SK-N-MC (cell line): ENCODE results near the gene AFAP1L2.
A peak's percentile ranks its signal among the peaks of the same experiment; 100 is the strongest.

ENCODE experiments used
- DNase-seq: peaks from one replicate; pipeline ENCODE4 v3.0.0-alpha.2; 2011; ENCODE audit warnings: low read depth, low spot score
- H3K27ac ChIP-seq: fragments of 200-600 bp; sonication (generic); 2 replicates; pipeline ENCODE4 v1.5.1; 2016; ENCODE audit warnings: mixed run types
- H3K36me3 ChIP-seq: fragments of 200-600 bp; sonication (generic); 2 replicates; pipeline ENCODE4 v1.6.1; 2017; ENCODE audit warnings: antibody characterized with exemption, low read length, mixed read lengths; ENCODE audit not compliant: insufficient read depth
- H3K4me3 ChIP-seq: fragments of 200-600 bp; sonication (generic); 2 replicates; pipeline ENCODE4 v1.5.1; 2016
- H3K9ac ChIP-seq: fragments of 200-600 bp; sonication (generic); 2 replicates; pipeline ENCODE4 v1.8.0; 2017; ENCODE audit warnings: mixed run types, mixed read lengths; ENCODE audit not compliant: insufficient read length
- H3K9me3 ChIP-seq: fragments of 200-600 bp; sonication (generic); 2 replicates; pipeline ENCODE4 v1.6.1; 2017; ENCODE audit warnings: low read depth, mild to moderate bottlenecking, antibody characterized with exemption, low read length, moderate library complexity, mixed read lengths
- EZH2 ChIP-seq: fragments of 200-600 bp; sonication (generic); IDR thresholded peaks from one replicate; pipeline ENCODE4 v1.6.1; 2017; ENCODE audit warnings: antibody characterized with exemption
- FOXP2 ChIP-seq: optimal IDR thresholded peaks from 2 replicates; pipeline ENCODE3; 2011; ENCODE audit warnings: mild to moderate bottlenecking, moderate library complexity; ENCODE audit not compliant: insufficient read depth; ENCODE audit errors: extremely low read length, control extremely low read depth
- POLR2AphosphoS5 ChIP-seq: IDR thresholded peaks from 2 replicates; pipeline ENCODE4 v1.6.1; 2012; ENCODE audit warnings: mild to moderate bottlenecking, low read depth, low read length, borderline replicate concordance

Gene AFAP1L2

DNA sequence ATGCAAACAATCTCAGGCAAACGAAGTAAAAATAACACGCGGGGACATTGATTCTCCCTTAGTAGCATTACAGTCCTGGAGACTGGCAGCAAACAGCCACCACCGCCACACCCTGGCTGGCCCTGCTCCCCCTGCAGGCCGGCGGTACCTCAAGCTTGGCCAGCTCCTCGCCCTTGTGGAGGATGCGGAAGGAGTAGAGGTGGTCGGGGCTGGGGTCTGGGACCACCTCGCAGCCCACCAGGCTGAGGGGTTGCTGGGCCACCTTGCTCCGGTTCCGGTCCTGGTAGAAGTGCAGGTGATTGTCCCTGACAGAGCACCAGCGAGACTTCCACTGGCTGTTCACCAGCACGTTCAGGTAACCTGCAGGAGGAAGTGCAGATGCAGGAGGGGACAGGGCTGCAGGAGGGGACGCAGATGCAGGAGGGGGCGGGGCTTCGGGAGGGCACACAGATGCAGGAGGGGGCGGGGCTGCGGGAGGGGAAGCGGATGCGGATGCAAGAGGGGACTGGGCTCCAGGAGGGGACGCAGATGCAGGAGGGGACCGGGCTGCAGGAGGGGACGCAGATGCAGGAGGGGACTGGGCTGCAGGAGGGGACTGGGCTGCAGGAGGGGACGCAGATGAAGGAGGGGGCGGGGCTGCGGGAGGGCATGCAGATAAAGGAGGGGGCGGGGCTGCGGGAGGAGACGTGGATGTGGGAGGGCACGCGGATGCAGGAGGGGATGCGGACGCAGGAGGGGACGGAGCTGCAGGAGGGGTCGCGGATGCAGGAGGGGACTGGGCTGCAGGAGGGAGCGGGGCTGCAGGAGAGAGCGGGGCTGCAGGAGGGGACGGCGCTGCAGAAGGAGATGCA lies 99.5 kb downstream of the AFAP1L2 start:
- H3K9me3 ChIP-seq = no peaks in the 10 kb centered on the region
- DNase-seq = no peak
- peak overlapping the region; percentile 40; the same call in 1 of the 2 replicates for H3K4me3 ChIP-seq
- no peak overlapping the region for H3K27ac ChIP-seq
- H3K9ac ChIP-seq = no peak overlapping the region
- no peak for TF ChIP-seq FOXP2
- H3K36me3 ChIP-seq = no peaks in the 10 kb centered on the region

DNA sequence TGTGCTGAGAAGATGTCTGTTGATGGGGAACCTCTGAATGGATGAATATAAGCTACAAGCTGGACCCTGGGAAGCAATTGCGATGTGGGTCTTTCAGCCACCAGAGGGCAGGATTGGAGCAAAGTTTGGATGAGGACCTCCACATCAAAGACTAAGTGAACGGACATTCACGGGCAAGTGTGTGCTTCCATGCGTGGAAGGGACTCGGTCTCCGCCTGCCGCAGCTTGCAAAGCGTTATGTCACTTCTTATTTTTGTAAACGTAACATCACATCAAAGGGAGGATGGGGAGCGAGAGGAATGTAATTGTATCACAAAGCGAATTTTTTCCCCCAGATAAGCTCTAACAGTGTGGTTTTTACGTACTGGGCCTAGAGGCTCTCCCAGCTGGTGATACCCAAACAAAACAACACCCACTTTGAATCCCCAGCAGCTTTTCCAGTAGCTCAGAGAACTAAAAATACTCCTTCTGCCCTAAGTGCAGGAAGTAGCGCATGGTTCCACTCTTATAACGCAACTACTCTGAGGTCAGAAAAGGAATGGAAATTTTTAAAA lies 100.2 kb downstream of the AFAP1L2 start:
- TF ChIP-seq POLR2AphosphoS5 = no peak
- no peak for TF ChIP-seq EZH2
- TF ChIP-seq FOXP2 = no peak
- Histone ChIP-seq H3K36me3 (no peaks in the 10 kb centered on the region), H3K9ac (no peak overlapping the region), H3K9me3 (no peaks in the 10 kb centered on the region), H3K4me3 (peak overlapping the region; percentile 40; the same call in 1 of the 2 replicates), H3K27ac (no peak overlapping the region)
- DNase-seq = peak; percentile 8

DNA sequence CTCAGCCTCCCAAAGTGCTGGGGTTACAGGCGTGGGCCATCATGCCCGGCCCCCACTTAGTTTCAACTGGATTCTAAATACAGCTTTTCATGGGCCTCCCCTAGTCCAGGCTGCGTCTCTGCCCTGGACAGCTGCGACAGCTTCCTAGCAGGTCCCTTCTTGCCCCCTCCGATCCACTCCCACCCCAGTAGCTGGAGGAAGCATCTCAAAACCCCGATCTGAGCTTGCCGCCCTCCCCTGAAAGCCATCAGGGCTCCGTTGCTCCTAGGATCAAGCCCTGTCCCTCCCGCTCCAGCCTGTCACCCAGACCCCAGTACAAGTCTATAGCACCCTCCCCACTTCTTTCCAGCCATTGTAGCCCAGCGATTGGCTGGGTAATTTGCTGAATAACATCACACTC lies 100.7 kb downstream of the AFAP1L2 start:
- no peak for TF ChIP-seq POLR2AphosphoS5
- no peak for TF ChIP-seq FOXP2
- no peak for TF ChIP-seq EZH2
- H3K36me3 ChIP-seq = no peaks in the 10 kb centered on the region
- H3K4me3 ChIP-seq = no peak overlapping the region
- DNase-seq = no peak
- H3K27ac ChIP-seq = no peak overlapping the region
- no peaks in the 10 kb centered on the region for H3K9me3 ChIP-seq
- no peak overlapping the region for H3K9ac ChIP-seq

DNA sequence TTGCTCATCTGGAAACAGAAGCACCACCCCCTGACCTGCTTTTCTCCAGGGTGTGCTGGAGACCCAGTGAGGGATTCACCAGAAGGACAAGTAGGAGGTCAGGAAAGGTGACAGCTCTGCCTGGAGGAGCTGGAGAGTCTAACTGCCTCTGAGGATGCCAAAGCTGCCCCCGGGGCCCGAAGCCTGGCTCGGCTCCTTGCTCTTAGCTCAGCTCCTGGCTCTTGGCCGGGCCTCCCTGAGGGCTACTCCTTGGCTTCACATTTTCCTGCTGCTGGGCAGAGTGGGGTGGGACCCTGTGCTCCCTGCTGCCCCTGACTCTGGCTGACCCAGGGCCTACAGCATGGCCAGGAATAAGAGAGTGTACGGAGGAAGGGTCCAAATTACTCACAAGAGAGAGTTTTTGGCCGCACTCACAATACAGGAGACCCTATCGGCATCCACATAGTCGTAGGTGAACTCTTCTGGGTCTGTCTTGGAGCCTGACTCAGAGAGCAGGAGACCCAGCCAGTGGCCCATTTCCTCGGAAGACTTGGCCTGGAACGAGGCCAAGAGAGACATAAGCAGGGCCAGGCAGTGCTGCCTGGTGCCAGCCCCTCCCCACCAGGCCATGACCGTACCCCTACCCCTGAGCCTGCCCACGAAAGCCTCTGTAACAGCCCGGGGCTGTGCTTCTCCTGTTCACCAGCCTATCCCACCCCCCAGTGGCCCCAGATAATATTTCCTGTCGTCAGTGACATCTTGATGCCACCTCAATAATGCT lies 102.2 kb downstream of the AFAP1L2 start:
- no peaks in the 10 kb centered on the region for H3K9me3 ChIP-seq
- H3K36me3 ChIP-seq = no peaks in the 10 kb centered on the region
- TF ChIP-seq FOXP2 = no peak
- no peak for TF ChIP-seq EZH2
- TF ChIP-seq POLR2AphosphoS5 = no peak
- DNase-seq = no peak
- no peak overlapping the region for H3K4me3 ChIP-seq
- no peak overlapping the region for H3K27ac ChIP-seq
- no peak overlapping the region for H3K9ac ChIP-seq

DNA sequence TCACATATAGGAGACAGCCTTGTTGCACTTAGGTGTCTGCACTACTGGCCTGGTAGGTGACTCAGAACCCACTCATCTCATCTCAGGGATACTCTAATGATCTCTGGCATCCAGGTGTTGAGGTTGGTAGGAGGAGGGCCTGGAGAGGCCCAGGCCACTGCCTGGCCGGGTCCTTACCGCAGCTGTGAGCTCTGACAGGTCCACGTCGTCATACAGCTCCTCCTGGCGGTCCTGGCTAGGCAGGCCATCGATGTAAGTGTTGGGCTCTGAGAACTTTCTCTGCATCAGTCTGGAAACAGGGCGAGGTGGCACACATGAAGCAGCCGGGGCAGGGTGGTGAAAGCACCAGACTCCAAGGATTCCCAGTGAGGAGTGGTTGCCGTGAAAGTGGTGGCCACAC lies 103.1 kb downstream of the AFAP1L2 start:
- Histone ChIP-seq H3K27ac (no peak overlapping the region), H3K36me3 (no peaks in the 10 kb centered on the region), H3K9me3 (no peaks in the 10 kb centered on the region), H3K9ac (no peak overlapping the region), H3K4me3 (no peak overlapping the region)
- DNase-seq = no peak
- TF ChIP-seq FOXP2 (no peak), EZH2 (no peak), POLR2AphosphoS5 (no peak)

DNA sequence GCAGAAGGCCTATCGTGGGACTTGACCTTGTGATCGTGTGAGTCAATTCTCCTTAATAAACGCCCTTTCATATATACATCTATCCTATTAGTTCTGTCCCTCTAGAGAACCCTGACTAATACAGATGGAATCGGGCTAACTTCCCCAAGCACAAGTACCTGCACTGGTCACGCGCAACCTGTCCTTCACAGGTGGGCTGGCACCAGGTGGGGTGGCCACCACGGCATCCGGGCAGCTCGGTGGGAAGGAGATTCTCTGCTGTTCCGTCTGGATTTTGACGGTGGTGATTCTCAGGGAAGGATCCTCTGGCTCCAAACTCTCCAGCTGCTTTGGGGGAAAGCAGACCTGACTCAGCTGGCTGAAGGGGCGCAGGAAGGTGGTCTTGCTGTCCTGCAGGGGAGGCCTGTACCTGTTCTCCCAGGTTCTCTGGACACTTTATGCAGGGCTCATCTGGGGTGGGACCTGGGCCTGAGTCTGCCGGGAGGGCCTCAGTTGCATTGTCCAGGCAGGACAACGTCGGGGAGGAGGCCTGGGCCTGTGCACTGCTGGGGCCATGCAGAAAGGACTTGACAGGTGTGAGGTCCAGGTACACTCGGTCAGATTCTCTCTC lies 104.2 kb downstream of the AFAP1L2 start:
- no peak for DNase-seq
- H3K36me3 ChIP-seq = no peaks in the 10 kb centered on the region
- TF ChIP-seq FOXP2 (no peak), EZH2 (no peak), POLR2AphosphoS5 (no peak)
- no peak overlapping the region for H3K27ac ChIP-seq
- H3K9me3 ChIP-seq = no peaks in the 10 kb centered on the region
- no peak overlapping the region for H3K9ac ChIP-seq
- H3K4me3 ChIP-seq = no peak overlapping the region

DNA sequence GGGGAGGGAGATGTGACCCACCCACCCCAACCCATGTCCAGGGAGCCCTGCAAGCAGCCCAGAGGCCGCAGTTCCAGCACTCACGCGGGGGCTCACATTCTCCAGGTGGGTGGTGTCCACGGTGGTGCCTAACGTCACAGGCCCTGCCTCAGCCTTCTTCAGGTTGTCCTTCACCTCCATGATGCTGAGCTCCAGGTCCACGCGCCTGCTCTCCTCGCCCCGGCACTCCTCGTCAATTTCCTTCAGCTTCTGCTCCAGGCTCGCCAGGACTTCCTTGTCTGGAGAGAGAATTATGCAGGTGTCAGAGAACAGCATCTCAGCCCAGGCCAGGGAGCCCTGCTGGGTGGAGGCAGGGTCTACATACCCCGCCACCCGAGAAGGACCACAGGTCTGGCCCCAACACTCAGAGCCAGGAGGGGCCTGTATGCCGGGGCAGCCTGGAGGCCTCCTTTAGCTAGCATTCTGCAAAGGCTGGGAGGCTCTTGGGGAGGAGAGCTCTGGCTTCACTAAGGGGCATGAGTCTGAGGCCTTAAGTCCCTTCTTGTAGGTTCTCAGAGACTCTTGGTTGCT lies 107.1 kb downstream of the AFAP1L2 start:
- Histone ChIP-seq H3K36me3 (no peaks in the 10 kb centered on the region), H3K9me3 (no peaks in the 10 kb centered on the region), H3K9ac (no peak overlapping the region), H3K4me3 (no peak overlapping the region), H3K27ac (no peak overlapping the region)
- TF ChIP-seq FOXP2 = no peak
- TF ChIP-seq EZH2 = no peak
- TF ChIP-seq POLR2AphosphoS5 = no peak
- DNase-seq = no peak

DNA sequence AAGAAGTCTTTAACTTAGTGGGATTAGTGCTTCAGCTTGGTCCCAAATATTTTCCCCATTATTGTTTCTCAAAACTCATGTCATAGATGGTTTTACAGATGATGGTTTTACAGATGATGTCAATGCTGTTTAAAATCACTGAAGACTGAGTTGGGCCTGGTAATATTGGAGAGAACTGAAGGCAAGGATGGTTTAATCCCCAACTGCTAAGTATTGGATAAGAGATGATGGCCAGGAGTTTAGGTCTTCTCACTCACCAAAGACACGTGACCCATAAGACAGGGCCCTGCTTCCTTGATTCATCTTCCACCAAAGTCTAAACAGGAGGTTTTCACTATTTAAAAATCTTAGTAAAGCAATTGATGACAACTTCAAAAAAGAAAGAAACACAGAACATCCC lies 108.9 kb downstream of the AFAP1L2 start:
- no peak for TF ChIP-seq FOXP2
- no peak overlapping the region for H3K9ac ChIP-seq
- no peaks in the 10 kb centered on the region for H3K9me3 ChIP-seq
- H3K36me3 ChIP-seq = no peaks in the 10 kb centered on the region
- no peak overlapping the region for H3K4me3 ChIP-seq
- H3K27ac ChIP-seq = no peak overlapping the region
- DNase-seq = no peak
